ENCODE data around the gene TNK2.
"Not testable (repeated sequence)": the region's sequence is repeated elsewhere in the genome, so short reads cannot be mapped to it uniquely, and the experiment has no call there.

Gene TNK2

DNA sequence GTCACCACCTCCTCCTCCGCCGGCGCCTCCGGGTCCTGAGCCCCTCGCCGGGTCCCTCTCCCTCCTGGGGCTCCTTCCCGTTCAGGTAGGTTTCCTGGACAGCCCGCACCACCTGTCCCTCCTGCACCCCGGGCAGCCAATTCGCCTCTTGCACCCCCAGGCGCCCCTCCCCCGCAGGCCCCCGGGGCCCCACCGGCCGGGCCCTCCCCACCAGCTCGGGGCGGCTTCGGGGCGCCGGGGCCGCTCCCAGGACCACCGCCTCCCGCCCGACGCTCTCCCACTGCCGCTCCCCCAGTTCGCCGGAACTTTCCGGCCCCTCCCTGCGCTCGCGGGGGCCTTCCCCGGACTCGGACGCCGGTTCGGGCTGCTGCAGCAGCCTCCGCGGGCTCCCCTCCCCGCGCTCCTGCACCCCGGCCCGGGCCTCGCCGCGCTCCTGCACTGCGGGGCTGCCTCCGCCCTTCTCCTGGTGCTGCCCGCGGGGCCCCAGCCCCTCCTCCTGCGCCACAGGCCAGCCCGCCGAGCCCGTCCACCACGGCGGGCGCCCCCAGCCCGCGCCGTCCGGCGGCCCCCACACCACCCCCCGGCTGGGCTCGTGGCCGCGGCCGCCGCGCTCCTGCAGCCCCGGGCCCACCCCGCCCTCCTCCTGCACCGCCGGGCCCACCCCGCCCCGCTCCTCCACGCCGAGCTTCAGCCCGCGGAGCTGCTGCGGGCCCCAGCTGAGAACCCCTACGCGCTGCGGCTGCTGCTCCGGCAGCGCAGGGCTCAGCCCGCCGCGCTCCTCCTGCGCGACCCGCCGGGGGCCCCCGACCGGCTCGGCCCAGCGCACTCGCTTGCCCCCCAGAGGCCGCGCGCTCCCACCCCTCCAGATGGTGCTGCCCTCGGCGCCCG, 587 bp upstream of the TNK2 start:
- TF ChIP-seq, protein P1, sequence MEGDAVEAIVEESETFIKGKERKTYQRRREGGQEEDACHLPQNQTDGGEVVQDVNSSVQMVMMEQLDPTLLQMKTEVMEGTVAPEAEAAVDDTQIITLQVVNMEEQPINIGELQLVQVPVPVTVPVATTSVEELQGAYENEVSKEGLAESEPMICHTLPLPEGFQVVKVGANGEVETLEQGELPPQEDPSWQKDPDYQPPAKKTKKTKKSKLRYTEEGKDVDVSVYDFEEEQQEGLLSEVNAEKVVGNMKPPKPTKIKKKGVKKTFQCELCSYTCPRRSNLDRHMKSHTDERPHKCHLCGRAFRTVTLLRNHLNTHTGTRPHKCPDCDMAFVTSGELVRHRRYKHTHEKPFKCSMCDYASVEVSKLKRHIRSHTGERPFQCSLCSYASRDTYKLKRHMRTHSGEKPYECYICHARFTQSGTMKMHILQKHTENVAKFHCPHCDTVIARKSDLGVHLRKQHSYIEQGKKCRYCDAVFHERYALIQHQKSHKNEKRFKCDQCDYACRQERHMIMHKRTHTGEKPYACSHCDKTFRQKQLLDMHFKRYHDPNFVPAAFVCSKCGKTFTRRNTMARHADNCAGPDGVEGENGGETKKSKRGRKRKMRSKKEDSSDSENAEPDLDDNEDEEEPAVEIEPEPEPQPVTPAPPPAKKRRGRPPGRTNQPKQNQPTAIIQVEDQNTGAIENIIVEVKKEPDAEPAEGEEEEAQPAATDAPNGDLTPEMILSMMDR (conservative IDR thresholded peaks at IDR 0.05; ENCODE audit: low read depth, low read length): no peak
- no peak for DNase-seq (ENCODE audit: low read depth)

DNA sequence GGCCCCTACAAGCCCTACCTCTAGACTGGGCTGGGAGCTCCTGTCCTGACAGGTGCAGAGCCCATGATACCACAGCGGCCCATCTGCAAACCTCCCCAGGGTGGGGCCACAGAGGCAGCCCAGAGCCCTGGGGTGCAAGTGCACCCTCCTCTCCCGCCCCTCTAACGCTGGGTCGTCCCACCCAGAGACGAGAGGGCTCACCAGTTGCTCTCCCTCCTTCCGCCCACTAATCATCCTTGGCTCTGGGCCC, 742 bp downstream of the TNK2 start:
- TF ChIP-seq, protein P1 (conservative IDR thresholded peaks at IDR 0.05; ENCODE audit: low read depth, low read length): no peak
- peak overlapping the region; percentile 44 for H3K4me3 ChIP-seq (ENCODE audit: low read length)
- no peak for DNase-seq (ENCODE audit: low read depth)

More for the DNA sequence above, 587 bp upstream of the TNK2 start:
- H3K4me3 ChIP-seq (ENCODE audit: low read length): peak overlapping the region; percentile 44

DNA sequence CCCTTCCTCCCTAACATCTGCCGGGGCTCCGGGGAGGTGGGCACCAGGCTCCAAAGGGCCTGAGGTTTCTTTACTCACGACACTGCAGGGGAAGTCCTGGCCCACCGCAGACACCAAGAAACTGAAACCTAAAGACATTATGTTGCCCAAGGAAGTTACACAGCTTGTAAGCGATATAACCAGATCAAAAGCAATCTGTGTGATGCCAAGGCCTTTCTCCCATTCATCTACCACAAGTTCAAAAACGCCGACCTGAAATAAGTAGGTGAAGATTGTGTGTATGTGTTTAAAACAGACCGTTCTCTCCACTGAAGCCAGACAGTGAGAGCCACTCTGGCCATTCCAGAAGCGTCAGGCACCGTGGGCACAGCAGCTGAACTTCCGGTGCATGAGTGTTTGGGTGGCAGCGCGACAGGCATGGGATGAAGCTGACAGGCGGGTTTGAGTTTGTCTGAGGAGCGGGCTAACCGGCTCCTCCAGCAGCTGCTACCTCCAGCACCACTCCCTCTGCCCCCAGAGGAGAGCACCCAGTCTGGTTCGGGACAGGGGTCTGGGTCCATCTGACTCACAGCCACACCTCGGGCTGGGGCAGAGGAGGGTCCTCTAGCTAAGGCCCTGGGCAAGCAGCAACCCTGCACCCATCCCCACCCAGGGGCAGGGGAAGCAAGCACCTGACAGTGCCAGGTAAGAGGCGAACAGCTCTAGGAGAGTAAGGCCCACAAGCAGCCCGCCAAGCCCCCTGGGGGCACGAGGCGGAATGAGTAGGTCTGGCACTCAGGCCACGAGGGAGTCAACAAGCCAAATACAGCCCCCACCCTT, 1.3 kb downstream of the TNK2 start:
- no peak overlapping the region for H3K4me3 ChIP-seq (ENCODE audit: low read length)
- TF ChIP-seq, protein P1 (conservative IDR thresholded peaks at IDR 0.05; ENCODE audit: low read depth, low read length): no peak

DNA sequence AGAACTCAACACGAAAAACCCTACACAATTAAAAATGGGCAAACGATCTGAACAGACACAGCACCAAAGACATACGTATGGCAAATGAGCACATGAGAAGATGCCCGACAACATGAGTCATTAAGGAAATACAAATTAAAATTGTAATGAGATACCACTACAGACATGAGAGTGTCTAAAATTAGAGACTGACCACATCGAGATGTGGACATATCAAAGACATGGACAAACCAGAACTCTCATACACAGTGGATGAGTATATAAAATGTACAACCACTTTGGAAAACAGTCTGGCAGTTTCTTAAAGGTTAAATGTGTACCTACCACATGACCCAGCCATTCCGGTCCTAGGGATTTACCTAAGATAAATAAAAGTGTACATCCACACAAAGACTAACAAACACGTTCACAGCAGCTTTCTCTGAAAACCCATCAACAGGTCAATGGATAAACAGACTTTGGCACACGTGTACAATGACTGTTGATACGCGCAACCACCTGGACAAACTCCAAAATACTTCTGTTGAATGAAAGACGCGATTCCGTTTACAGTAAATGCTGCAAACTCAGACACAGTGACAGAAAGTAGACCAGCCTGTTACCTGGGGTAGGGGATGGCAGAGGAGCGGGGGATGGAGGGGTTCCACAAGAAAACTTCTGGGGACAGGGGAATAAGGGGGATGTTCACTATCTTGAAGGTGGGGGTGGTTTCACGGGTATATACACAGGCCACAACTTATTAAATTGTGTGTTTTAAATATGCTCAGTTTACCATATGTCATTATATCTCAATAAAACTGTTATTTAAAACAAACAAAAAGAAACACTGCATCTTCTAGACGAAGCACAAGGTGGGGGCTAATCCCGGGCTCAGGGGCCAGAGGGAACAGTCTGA, 2.1 kb downstream of the TNK2 start:
- no peak for DNase-seq (ENCODE audit: low read depth)
- TF ChIP-seq, protein P1 (conservative IDR thresholded peaks at IDR 0.05; ENCODE audit: low read depth, low read length): no peak
- H3K4me3 ChIP-seq (ENCODE audit: low read length): no peak overlapping the region

More for the DNA sequence above, 1.3 kb downstream of the TNK2 start:
- DNase-seq (ENCODE audit: low read depth): no peak

DNA sequence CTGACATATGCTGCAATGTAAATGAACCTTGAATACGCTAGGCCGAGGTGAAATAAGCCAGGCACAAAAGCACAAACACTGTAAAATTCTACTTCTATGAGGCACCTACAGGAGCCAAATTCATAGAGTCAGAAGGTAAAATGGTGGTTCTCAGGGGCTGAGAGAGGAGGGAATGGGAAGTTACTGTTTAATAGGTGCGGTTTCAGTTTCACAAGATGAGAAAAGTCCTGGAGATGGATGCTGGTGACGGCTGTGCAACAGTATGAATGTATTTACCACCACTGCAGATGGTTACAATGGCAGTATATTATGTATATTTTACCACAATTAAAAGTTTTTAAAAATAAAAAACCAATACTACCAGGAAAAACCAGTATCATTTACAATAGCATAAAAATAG, 4.0 kb downstream of the TNK2 start:
- no peak for DNase-seq (ENCODE audit: low read depth)
- H3K4me3 ChIP-seq (ENCODE audit: low read length): no peak overlapping the region
- TF ChIP-seq, protein P1 (conservative IDR thresholded peaks at IDR 0.05; ENCODE audit: low read depth, low read length): no peak

DNA sequence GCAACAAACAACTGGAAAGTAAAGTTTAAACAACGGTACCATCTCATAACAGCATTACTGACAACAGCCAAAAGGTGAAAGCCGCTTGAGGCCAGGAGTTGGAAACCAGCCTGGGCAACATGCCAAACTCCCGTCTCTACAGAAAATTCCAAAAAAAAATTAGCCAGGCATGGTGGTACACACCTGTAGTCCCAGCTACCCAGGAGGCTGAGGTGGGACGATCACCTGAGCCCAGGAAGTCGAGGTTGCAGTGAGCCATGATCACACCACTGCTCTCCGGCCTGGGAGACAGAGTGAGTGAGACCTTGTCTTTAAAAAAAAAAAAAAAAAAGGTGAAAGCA, 4.4 kb downstream of the TNK2 start:
- TF ChIP-seq, protein P1 (conservative IDR thresholded peaks at IDR 0.05; ENCODE audit: low read depth, low read length): no peak
- DNase-seq (ENCODE audit: low read depth): no peak
- H3K4me3 ChIP-seq (ENCODE audit: low read length): no peak overlapping the region

DNA sequence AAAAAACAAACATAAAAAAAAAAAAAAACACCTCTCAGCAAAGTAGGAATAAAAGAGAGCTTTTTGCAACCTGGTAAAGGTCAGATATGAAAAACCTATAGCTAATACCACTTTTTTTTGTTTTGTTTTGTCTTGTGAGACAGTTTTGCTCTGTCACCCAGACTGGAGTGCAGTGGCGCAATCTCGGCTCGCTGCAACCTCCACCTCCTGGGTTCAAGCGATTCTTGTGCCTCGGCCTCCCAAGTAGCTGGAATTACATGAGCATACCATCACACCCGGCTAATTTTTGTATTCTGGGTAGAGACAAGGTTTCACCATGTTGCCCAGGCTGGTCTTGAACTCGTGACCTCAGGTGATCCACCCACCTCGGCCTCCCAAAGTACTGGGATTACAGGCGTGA, 5.7 kb downstream of the TNK2 start:
- DNase-seq (ENCODE audit: low read depth); H3K4me3 ChIP-seq (ENCODE audit: low read length): not testable (repeated sequence)

DNA sequence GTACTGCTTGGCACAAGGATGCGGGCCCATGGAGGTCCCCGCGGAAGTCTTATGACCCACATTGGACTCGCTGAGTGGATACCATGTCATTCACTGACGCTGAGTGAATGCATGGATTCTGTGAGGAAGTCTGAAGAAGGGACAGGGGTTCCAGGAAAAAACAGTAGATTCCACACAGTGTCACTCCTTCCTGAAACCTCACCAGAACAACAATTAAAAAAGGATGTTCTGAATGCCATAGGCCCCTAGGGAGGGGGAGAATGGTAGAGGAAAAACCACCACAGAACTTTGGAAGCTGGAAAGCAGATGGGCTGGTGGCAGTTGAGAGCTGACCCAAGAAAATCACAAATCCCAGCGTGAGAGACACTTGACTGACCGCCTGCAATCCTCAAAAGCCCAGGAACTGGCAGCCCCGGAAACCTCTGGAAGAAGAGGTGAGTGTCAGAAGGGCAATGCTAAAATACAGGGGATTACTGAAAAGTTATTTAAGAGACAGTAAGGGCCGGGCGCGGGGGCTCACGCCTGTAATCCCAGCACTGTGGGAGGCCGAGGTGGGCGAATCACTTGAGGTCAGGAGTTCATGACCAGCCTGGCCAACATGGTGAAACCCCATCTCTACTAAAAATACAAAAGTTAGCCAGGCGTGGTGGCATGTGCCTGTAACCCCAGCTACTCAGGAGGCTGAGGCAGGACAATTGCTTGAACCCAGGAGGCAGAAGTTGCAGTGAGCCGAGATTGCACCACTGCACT, 6.3 kb downstream of the TNK2 start:
- H3K4me3 ChIP-seq (ENCODE audit: low read length); DNase-seq (ENCODE audit: low read depth): not testable (repeated sequence)
